ENCODE results near the gene HOXA2.

Gene HOXA2

DNA sequence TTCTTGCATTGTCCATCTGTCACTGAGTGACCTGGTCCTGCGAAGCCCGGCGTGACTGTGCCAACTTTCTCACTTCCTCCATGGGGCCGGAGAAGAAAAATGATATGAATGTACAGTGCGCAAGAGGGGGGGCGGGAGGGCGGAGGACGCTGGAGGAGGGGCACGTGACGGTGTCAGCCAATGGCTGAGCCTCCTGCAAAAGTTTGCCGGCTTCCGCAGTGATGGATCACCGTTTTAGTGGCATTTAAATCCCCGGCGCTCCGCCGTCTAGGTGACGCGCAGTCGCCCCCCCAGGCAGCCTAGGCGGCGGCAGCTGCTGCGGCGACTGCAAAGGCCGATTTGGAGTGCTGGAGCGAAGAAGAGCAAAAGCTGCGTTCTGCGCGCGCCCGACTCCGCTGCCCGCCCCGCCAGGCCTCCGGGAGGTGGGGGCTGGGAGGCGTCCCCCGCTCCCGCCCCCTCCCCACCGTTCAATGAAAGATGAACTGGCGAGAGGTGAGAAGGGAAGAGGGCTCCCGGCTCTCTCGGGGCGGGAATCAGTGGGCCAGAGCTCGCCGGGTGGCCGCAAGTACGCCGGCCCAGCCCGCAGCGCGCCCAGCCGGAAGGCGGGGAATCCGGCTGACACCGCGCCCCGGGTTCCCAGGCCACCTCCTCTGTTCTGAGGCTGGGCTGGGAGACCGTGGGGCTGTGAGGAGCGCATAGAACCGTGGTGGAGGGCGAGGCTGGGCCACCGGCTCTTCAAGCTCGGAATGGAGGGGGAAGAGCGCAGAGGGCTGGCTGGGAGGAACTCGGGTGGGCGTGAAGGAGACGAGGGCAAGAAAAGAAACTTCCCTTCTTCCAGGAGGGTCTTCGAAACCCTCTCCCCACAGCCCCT is 6.4 kb downstream of the HOXA2 start, which contains the start of gene HOXA1 (continued):
- peak; percentile 35; the same call in 1 of the 2 replicates for TF ChIP-seq ZNF843 (tag by site-specific recombination; IDR thresholded peaks at IDR 0.05)
- no peak for TF ChIP-seq ZNF433 (tag by site-specific recombination; IDR thresholded peaks at IDR 0.05; ENCODE audit: low read depth)

- H3K4me1 ChIP-seq (ENCODE audit: control insufficient read depth, insufficient read depth, low read length) = peaks cover 47% of the 10 kb centered on the region
- POLR2A ChIA-PET = interaction anchor here (1.4 to 4.3 kb wide), 8 partner anchors 15 to 240 kb away, joined by 3 to 32 read pairs (median 14); partner anchors contain the start of genes HOXA4, HOXA6 and SKAP2
- CTCF ChIA-PET = interaction anchor here (0.8 to 2.0 kb wide), 6 partner anchors 10 to 408 kb away, joined by 3 to 11 read pairs (median 6); partner anchors contain the start of gene HOXA5
Observed at GRCh38 chr7:27095050-27095896, 7.2 kb downstream of the HOXA2 start.

More at GRCh38 chr7:27095050-27095896, 7.2 kb downstream of the HOXA2 start:
- peak; percentile 91 for TF ChIP-seq GLIS2 (tag by site-specific recombination; IDR thresholded peaks at IDR 0.05)
- TF ChIP-seq ZNF629 (tag by site-specific recombination; IDR thresholded peaks at IDR 0.05) = peak; percentile 45; the same call in 1 of the 2 replicates
- TF ChIP-seq EGR2 (tag by site-specific recombination; IDR thresholded peaks at IDR 0.05; ENCODE audit: low read depth) = peak; percentile 69
- TF ChIP-seq ZNF501 (tag by site-specific recombination; IDR thresholded peaks at IDR 0.05) = no peak
- TF ChIP-seq, protein P1, sequence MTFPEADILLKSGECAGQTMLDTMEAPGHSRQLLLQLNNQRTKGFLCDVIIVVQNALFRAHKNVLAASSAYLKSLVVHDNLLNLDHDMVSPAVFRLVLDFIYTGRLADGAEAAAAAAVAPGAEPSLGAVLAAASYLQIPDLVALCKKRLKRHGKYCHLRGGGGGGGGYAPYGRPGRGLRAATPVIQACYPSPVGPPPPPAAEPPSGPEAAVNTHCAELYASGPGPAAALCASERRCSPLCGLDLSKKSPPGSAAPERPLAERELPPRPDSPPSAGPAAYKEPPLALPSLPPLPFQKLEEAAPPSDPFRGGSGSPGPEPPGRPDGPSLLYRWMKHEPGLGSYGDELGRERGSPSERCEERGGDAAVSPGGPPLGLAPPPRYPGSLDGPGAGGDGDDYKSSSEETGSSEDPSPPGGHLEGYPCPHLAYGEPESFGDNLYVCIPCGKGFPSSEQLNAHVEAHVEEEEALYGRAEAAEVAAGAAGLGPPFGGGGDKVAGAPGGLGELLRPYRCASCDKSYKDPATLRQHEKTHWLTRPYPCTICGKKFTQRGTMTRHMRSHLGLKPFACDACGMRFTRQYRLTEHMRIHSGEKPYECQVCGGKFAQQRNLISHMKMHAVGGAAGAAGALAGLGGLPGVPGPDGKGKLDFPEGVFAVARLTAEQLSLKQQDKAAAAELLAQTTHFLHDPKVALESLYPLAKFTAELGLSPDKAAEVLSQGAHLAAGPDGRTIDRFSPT (tag by site-specific recombination; IDR thresholded peaks at IDR 0.05) = peak; percentile 64
- TF ChIP-seq GLIS1 (tag by site-specific recombination; IDR thresholded peaks at IDR 0.05) = peak; percentile 65
- TF ChIP-seq ZNF777 (tag by site-specific recombination; IDR thresholded peaks at IDR 0.05; ENCODE audit: borderline replicate concordance) = 0 out of 2 replicates have a peak, but pooled peaks have one; percentile 56
- TF ChIP-seq ZIC2 (tag by site-specific recombination; IDR thresholded peaks at IDR 0.05) = peak; percentile 26; the same call in 1 of the 2 replicates
- TF ChIP-seq, protein P2, sequence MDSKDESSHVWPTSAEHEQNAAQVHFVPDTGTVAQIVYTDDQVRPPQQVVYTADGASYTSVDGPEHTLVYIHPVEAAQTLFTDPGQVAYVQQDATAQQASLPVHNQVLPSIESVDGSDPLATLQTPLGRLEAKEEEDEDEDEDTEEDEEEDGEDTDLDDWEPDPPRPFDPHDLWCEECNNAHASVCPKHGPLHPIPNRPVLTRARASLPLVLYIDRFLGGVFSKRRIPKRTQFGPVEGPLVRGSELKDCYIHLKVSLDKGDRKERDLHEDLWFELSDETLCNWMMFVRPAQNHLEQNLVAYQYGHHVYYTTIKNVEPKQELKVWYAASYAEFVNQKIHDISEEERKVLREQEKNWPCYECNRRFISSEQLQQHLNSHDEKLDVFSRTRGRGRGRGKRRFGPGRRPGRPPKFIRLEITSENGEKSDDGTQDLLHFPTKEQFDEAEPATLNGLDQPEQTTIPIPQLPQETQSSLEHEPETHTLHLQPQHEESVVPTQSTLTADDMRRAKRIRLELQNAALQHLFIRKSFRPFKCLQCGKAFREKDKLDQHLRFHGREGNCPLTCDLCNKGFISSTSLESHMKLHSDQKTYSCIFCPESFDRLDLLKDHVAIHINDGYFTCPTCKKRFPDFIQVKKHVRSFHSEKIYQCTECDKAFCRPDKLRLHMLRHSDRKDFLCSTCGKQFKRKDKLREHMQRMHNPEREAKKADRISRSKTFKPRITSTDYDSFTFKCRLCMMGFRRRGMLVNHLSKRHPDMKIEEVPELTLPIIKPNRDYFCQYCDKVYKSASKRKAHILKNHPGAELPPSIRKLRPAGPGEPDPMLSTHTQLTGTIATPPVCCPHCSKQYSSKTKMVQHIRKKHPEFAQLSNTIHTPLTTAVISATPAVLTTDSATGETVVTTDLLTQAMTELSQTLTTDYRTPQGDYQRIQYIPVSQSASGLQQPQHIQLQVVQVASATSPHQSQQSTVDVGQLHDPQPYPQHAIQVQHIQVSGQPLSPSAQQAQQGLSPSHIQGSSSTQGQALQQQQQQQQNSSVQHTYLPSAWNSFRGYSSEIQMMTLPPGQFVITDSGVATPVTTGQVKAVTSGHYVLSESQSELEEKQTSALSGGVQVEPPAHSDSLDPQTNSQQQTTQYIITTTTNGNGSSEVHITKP (tag by site-specific recombination; IDR thresholded peaks at IDR 0.05) = peak; percentile 60; the same call in 1 of the 2 replicates
- peak; percentile 76 for TF ChIP-seq ZFHX2 (tag by site-specific recombination; conservative IDR thresholded peaks at IDR 0.05)
- no peak for TF ChIP-seq ZNF19 (tag by site-specific recombination; IDR thresholded peaks at IDR 0.05; ENCODE audit: low read depth)
- peak; percentile 49 for TF ChIP-seq ZBTB10 (tag by site-specific recombination; IDR thresholded peaks at IDR 0.05)
- TF ChIP-seq ZNF335 (tag by site-specific recombination; conservative IDR thresholded peaks at IDR 0.05) = peak; percentile 57
- no peak for TF ChIP-seq ZBTB21 (tag by site-specific recombination; IDR thresholded peaks at IDR 0.05)
- peak overlapping the region; percentile 65; the same call in 1 of the 2 replicates for H3K27ac ChIP-seq (ENCODE audit: extremely low read depth, low read depth, low read length)
- H3K4me3 ChIP-seq (ENCODE audit: low read depth, low read length) = peak overlapping the region; percentile 79
- H3K36me3 ChIP-seq (ENCODE audit: control insufficient read depth in 2 of 2, insufficient read depth in 1 of 2, low read length in 2 of 2) = peaks cover 8 to 14% of the 10 kb centered on the region in 2 experiments; a peak in 2 of 3 replicates
- no peaks in the 10 kb centered on the region for H3K9me3 ChIP-seq (ENCODE audit: control insufficient read depth, insufficient read depth, low read depth, low read length)

Data from HEK293 (cell line).